Keratinocyte (primary cell): Measurements from ENCODE around the gene RUNX1.

Experiments
- EZH2 ChIP-seq: IDR thresholded peaks from one replicate; pipeline ENCODE4 v1.6.1; 2012; ENCODE audit warnings: inconsistent platforms, mild to moderate bottlenecking, low read length, moderate library complexity
- TF ChIP-seq, protein P1 (sequence below), 3 experiments: IDR thresholded peaks in 1 of 3; conservative IDR thresholded peaks in 1 of 3; optimal IDR thresholded peaks in 1 of 3; 2 replicates in 2 of 3; 3 replicates in 1 of 3; pipeline versions ENCODE3 to v1.5.1; 2011; ENCODE audit warnings: low read length in 3 of 3, mild to moderate bottlenecking in 3 of 3, moderate library complexity in 2 of 3, control low read depth in 1 of 3, inconsistent platforms in 1 of 3; ENCODE audit not compliant: insufficient read depth in 2 of 3; ENCODE audit errors: extremely low read depth in 1 of 3

DNA sequence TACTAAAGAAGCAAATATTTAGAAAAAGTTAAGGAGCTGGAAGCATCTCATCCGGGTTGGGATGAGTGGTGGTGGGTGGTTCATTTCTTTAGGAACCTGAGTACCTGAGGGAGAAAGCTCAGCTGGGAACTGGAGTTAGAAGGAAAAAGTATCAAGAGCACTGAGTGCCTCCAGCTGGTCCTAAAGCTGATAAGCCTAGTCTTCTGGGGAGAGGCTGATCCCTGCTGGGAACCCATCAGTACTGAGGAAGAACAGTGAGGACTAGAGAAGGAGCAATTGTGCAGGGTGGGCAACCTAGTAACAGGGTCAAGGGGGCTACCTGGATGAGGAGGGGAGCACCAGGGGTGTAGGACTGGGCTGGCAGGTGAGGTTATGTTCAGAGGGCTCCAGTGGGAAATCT lies 89.5 kb downstream of the RUNX1 start:
- TF ChIP-seq, protein P1, sequence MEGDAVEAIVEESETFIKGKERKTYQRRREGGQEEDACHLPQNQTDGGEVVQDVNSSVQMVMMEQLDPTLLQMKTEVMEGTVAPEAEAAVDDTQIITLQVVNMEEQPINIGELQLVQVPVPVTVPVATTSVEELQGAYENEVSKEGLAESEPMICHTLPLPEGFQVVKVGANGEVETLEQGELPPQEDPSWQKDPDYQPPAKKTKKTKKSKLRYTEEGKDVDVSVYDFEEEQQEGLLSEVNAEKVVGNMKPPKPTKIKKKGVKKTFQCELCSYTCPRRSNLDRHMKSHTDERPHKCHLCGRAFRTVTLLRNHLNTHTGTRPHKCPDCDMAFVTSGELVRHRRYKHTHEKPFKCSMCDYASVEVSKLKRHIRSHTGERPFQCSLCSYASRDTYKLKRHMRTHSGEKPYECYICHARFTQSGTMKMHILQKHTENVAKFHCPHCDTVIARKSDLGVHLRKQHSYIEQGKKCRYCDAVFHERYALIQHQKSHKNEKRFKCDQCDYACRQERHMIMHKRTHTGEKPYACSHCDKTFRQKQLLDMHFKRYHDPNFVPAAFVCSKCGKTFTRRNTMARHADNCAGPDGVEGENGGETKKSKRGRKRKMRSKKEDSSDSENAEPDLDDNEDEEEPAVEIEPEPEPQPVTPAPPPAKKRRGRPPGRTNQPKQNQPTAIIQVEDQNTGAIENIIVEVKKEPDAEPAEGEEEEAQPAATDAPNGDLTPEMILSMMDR (optimal IDR thresholded peaks at IDR 0.05 in 1 of 3, IDR thresholded peaks at IDR 0.05 in 1 of 3, conservative IDR thresholded peaks at IDR 0.05 in 1 of 3; ENCODE audit: extremely low read depth in 1 of 3, insufficient read depth in 2 of 3, low read length in 3 of 3) = no peak
- TF ChIP-seq EZH2 = no peak
